GM21367 (cell line): ENCODE results near the gene THBS2.
"Not testable (repeated sequence)": the region's sequence is repeated elsewhere in the genome, so short reads cannot be mapped to it uniquely, and the experiment has no call there.

Source experiments
- ATAC-seq: cut with Tn5 transposase; IDR thresholded peaks from one replicate; pipeline ENCODE4 v1.9.1; 2021; ENCODE audit not compliant: unreplicated experiment

Gene THBS2

GRCh38 chr6:169273511-169273910 is 19.9 kb upstream of the THBS2 start:
- ATAC-seq: no peak

GRCh38 chr6:169271877-169272216 is 18.2 kb upstream of the THBS2 start:
- ATAC-seq: no peak

DNA sequence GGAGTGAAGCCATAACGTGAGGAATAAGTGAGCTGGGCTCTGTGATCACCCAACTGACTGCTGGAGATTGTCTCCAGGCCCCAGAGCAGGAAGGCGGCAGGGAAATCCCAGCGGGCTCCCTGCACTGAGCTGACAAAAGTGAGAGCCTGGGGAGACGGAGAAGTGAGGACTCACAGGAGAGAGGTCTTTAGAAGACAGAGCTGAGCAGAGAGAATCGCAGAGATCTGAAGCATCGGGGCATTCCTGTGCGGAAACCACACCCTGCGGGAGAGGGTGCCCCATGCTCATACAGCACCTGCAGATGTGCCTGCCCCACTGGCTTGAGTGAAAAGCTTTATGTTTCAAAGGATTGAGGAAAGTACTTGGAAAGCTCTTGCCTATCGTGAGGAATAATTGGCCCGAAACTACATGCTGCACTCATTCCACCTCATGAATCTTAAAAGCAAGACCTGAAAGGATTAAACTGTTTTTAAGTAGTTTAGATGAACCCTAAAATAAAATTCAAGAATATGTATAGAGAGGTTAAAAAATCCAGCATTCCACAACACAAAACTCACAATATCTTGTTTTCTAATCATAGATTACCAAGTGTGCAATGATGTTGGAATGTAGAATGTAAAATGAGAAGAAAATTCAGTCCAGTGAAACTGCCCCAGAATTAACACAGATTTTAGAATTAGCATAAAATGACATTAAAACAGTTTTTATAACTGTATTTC is 17.7 kb upstream of the THBS2 start:
- no peak for ATAC-seq

- not testable (repeated sequence) for ATAC-seq
Measured at GRCh38 chr6:169270077-169270380, 16.4 kb upstream of the THBS2 start.

GRCh38 chr6:169269180-169270076 is 15.8 kb upstream of the THBS2 start:
- ATAC-seq: no peak

DNA sequence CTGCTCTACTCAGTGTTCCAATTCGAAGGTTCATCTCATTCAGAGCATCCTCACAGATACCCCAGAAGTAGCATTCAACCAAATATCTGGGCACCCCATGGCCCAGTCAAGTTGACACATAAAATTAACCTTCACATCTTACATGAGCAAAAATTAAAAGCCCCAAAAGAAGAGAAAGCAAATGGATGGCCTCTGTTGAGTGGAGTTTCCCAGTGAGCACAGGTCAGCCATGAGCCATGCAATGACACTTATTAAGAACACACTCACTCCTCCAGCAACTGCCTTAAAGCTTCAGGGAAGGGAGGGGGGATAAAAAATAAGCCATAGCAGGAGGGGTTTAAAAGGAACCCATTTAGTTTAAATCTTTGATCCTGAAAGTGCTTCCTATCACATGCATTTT is 14.6 kb upstream of the THBS2 start:
- no peak for ATAC-seq

DNA sequence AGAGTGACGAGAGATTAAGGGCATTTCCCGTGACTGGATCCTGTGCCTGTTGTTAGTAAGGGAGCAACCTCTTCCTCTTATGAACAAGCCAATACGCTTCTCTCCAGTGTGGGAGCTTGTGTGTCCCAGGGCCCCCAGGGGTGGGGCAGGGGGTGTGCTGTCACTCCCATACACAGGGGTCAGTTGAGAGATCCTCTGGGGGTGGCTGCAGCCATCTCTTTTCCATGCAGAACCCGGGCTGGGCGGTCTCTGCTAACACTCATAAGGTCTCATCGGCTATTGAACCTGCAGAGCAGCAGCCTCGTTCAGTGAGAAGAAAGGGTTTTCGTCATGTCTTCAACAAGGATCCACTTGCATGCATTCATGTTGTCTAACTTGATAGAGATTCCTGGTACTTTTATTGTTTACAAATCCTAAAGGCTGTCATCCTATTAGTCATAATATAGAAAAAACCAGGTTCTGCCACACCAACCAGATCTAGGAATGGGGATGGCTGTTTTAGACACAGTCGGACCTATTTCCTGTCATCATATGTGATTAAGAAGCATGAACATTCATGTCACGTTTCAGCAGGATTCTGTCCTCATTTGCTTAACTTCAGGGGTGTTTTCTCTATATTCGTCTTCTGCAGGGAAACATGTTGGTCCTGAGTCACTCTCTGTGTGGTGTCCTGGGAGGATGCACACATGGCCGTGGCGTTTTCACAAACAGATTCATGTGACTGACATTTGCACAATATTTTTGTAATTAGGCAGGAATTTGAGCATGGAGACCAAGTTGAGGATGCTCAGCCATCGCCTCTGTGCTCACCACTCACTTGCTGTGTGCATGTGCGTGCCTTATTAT is 13.3 kb upstream of the THBS2 start:
- no peak for ATAC-seq

GRCh38 chr6:169266261-169266660 is 12.6 kb upstream of the THBS2 start:
- ATAC-seq: no peak

GRCh38 chr6:169265486-169266131 is 12.0 kb upstream of the THBS2 start:
- ATAC-seq: no peak

- ATAC-seq: no peak
Measured at GRCh38 chr6:169263836-169264608, 10.4 kb upstream of the THBS2 start.

- ATAC-seq: no peak
Measured at GRCh38 chr6:169263374-169263773, 9.7 kb upstream of the THBS2 start.

GRCh38 chr6:169262602-169263001 is 9.0 kb upstream of the THBS2 start:
- not testable (repeated sequence) for ATAC-seq

GRCh38 chr6:169256518-169256917 is 2.9 kb upstream of the THBS2 start:
- ATAC-seq: no peak

- no peak for ATAC-seq
Measured at GRCh38 chr6:169256061-169256460, 2.4 kb upstream of the THBS2 start.

DNA sequence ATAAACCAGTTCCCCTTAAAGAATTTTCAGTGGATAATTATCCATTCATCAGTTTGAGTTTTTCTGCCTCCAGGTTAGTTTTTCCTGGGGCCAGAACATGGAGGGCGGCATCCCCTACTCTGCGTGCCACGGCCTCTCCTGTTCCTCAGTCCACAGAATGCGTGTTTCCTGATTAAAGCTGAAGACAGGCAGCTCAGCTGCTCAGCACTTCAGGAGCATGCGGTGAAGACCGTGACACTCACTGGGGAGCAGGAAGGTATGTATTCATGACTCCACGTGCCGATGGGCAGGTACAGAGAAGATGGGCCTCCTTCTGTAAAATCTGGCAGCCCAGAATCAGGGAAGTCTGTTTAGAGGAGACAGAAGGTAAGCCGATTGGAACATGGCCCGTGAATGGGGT is 2.0 kb upstream of the THBS2 start:
- ATAC-seq: no peak

GRCh38 chr6:169254456-169255316 is 1.0 kb upstream of the THBS2 start:
- ATAC-seq: no peak

- no peak for ATAC-seq
Measured at GRCh38 chr6:169252505-169253189, 999 bp downstream of the THBS2 start.

DNA sequence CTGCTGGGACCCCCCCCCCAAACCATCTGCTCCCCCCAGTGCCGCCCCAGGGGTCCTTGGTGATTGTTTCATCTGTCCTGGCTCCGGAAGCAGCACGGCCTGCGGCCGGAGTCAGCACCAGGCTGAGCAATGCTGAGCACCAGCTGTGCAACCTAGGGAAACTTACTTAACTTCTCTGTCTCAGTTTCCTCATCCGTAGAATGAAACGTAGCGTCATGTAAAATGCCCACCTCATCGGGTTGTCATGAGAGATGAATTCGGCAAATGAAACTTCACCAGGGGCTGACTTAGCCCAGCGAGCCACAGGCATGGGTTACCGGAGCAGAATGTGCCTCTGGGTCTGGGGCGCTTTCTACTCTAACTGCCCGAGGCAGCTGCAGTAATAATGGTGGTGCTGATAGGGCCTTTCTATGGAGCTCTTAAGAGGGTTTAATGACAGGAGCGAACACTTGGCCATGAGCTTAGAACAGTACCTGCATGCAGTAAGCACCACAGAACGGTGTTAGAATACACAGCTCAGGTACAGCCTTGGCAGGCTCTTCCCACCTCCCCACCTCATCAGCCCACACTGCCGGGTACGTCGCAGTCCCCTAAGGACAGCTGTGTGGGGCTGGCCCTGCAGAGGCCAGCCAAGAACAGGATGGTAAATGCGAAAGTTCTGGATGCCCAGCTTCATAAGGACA is 1.7 kb downstream of the THBS2 start:
- ATAC-seq: no peak
